ACHN (cell line): Measurements from ENCODE around the gene CAB39L.

Experiments used
- DNase-seq: peaks from one replicate; pipeline ENCODE4 v3.0.0-alpha.2; 2015
- in situ Hi-C: cut with HindIII; loops from 2 replicates; pipeline ENCODE4 v1.10.0; 2017; ENCODE audit warnings: low sequenced_read_pairs, low pct_ligation_motif_present, low pct_unique_long_range_greater_than_20kb

The CAB39L gene

GRCh38 chr13:49443704-49444523 is at the start of gene CAB39L, which contains the start of gene SETDB2:
CAB39L (minus strand) TSS chr13:49444064; CDS start chr13:49382910, 61,154 bp downstream.
SETDB2 (plus strand) TSS chr13:49444274; CDS start chr13:49451894, 7,620 bp downstream.
- DNase-seq: peak; percentile 97
- in situ Hi-C loops: loop anchor here (25.0 kb wide), 1 partner anchor 157 kb away; no protein-coding TSS in a partner anchor

GRCh38 chr13:49488563-49488962 is 44.7 kb upstream of the CAB39L start:
- no peak for DNase-seq
- in situ Hi-C loops: no loop called here

GRCh38 chr13:49481788-49482187 is 37.9 kb upstream of the CAB39L start:
- DNase-seq: no peak
- in situ Hi-C loops: no loop called here

GRCh38 chr13:49476529-49476928 is 32.7 kb upstream of the CAB39L start:
- in situ Hi-C loops: no loop called here
- DNase-seq: no peak

- in situ Hi-C loops: no loop called here
- no peak for DNase-seq
Observed at GRCh38 chr13:49472186-49472585, 28.3 kb upstream of the CAB39L start.

- in situ Hi-C loops: no loop called here
- peak; percentile 56 for DNase-seq
Observed at GRCh38 chr13:49466292-49466838, 22.5 kb upstream of the CAB39L start.

- in situ Hi-C loops: no loop called here
- no peak for DNase-seq
Observed at GRCh38 chr13:49464621-49465325, 20.9 kb upstream of the CAB39L start.

GRCh38 chr13:49464085-49464484 is 20.2 kb upstream of the CAB39L start:
- DNase-seq: no peak

GRCh38 chr13:49459580-49459979 is 15.7 kb upstream of the CAB39L start:
- no peak for DNase-seq
- in situ Hi-C loops: no loop called here

More at GRCh38 chr13:49464085-49464484, 20.2 kb upstream of the CAB39L start:
- in situ Hi-C loops: no loop called here

- no peak for DNase-seq
- in situ Hi-C loops: no loop called here
Observed at GRCh38 chr13:49457221-49457620, 13.4 kb upstream of the CAB39L start.

GRCh38 chr13:49456156-49456555 is 12.3 kb upstream of the CAB39L start:
- no peak for DNase-seq
- in situ Hi-C loops: no loop called here

GRCh38 chr13:49455007-49455398 is 11.1 kb upstream of the CAB39L start:
- in situ Hi-C loops: no loop called here
- DNase-seq: no peak

GRCh38 chr13:49454388-49455006 is 10.6 kb upstream of the CAB39L start:
- in situ Hi-C loops: no loop called here
- no peak for DNase-seq

GRCh38 chr13:49453465-49453864 is 9.6 kb upstream of the CAB39L start:
- in situ Hi-C loops: no loop called here

GRCh38 chr13:49452725-49453457 is 9.0 kb upstream of the CAB39L start:
- DNase-seq: no peak
- in situ Hi-C loops: no loop called here

More at GRCh38 chr13:49453465-49453864, 9.6 kb upstream of the CAB39L start:
- no peak for DNase-seq

- DNase-seq: no peak
- in situ Hi-C loops: no loop called here
Observed at GRCh38 chr13:49450105-49450819, 6.4 kb upstream of the CAB39L start.

- in situ Hi-C loops: loop anchor here (25.0 kb wide), 1 partner anchor 161 kb away; no protein-coding TSS in a partner anchor
- no peak for DNase-seq
Observed at GRCh38 chr13:49448753-49449152, 4.9 kb upstream of the CAB39L start.

- in situ Hi-C loops: loop anchor here (25.0 kb wide), 1 partner anchor 159 kb away; no protein-coding TSS in a partner anchor
- no peak for DNase-seq
Observed at GRCh38 chr13:49446473-49446872, 2.6 kb upstream of the CAB39L start.
